Thyroid gland (tissue), 4 donors: Measurements from ENCODE around the gene LZTS3. TPM values are rescaled to one million over a fixed set of nuclear protein-coding genes. Genes with fewer than 3 reads are reported as not detected.

Experiments
- DNase-seq, 2 donors: peaks; one replicate each; pipeline ENCODE4 v3.0.0-alpha.2; 2019
- H3K27ac ChIP-seq, 3 donors: fragments of 200-600 bp; sonication (generic); 1 replicate in 2 of 3; 2 replicates in 1 of 3; pipeline ENCODE4 v1.5.1; 2016 to 2019; ENCODE audit warnings: mild to moderate bottlenecking in 1 of 3, moderate library complexity in 1 of 3
- H3K27me3 ChIP-seq: fragments of 200-600 bp; sonication (generic); one replicate; pipeline ENCODE4 v1.5.1; 2019
- H3K36me3 ChIP-seq, 2 donors: fragments of 200-600 bp; sonication (generic); one replicate each; pipeline ENCODE4 v1.5.1; 2016 to 2019
- H3K4me1 ChIP-seq, 2 donors: fragments of 200-600 bp; sonication (generic); one replicate each; pipeline ENCODE4 v1.5.1; 2017 to 2019
- H3K4me3 ChIP-seq, 3 donors: fragments of 200-600 bp; sonication (generic); replicated peaks in 1 of 3; 1 replicate in 2 of 3; 2 replicates in 1 of 3; pipeline ENCODE4 v1.5.1; 2016; ENCODE audit warnings: mild to moderate bottlenecking in 1 of 3
- H3K9me3 ChIP-seq: fragments of 200-600 bp; sonication (generic); one replicate; pipeline ENCODE4 v1.5.1; 2017
- POLR2A ChIP-seq, 2 donors: fragments of 450-650 bp; IDR thresholded peaks; one replicate each; pipeline ENCODE4 v1.6.1; 2017; ENCODE audit warnings: antibody characterized with exemption in 2 of 2, mild to moderate bottlenecking in 2 of 2, moderate library complexity in 1 of 2
- WGBS, 2 donors: methylation state at CpG; one replicate each; pipeline ENCODE4 v1.1.5; 2017; 5-methylcytosine and 5-hydroxymethylcytosine counted together
- intact Hi-C: fragments of 100-400 bp; cut with DNase I; formaldehyde crosslinking; loops from one replicate; pipeline ENCODE4 v1.15.1; 2023
- total RNA-seq, 4 donors: library from RNA; depleted of rRNA; stranded (reverse); fragments of >200 nt; gene quantifications; one replicate each; pipeline ENCODE4 v1.2.3, GENCODE V29; 2016
- TF ChIP-seq, protein P1 (sequence below), 6 experiments: fragments of 200-600 bp in 3 of 6; fragments of 450-650 bp in 3 of 6; sonication (generic) in 3 of 6; IDR thresholded peaks; one replicate each; pipeline ENCODE4 v1.5.1; 2016 to 2019; ENCODE audit warnings: antibody characterized with exemption in 6 of 6, mild to moderate bottlenecking in 2 of 6, inconsistent platforms in 1 of 6, moderate library complexity in 1 of 6

Gene LZTS3
- total RNA-seq, 4 donors from 2014 or later, result 27.7 to 39.1 (median 35.1) TPM

DNA sequence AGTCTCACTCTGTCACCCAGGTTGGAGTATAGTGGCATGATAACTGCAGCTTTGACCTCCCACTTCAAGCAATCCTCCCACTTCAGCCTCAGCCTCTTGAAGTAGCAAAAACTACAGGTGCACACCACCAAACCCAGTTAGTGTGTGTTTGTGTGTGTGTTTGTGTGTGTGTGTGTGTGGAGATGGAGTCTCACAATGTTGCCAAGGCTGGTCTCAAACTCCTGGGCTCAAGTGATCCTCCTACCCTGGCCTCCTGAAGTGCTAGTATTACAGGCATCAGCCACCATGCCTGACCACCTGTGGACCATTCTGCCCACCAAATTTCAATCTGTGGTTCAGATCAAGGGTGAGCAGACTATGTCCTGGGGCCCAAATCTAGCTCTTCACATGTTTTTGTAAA, 22.4 kb downstream of the LZTS3 start:
- peaks cover 17 to 20% of the 10 kb centered on the region in 2 donors for H3K36me3 ChIP-seq
- TF ChIP-seq, protein P1, sequence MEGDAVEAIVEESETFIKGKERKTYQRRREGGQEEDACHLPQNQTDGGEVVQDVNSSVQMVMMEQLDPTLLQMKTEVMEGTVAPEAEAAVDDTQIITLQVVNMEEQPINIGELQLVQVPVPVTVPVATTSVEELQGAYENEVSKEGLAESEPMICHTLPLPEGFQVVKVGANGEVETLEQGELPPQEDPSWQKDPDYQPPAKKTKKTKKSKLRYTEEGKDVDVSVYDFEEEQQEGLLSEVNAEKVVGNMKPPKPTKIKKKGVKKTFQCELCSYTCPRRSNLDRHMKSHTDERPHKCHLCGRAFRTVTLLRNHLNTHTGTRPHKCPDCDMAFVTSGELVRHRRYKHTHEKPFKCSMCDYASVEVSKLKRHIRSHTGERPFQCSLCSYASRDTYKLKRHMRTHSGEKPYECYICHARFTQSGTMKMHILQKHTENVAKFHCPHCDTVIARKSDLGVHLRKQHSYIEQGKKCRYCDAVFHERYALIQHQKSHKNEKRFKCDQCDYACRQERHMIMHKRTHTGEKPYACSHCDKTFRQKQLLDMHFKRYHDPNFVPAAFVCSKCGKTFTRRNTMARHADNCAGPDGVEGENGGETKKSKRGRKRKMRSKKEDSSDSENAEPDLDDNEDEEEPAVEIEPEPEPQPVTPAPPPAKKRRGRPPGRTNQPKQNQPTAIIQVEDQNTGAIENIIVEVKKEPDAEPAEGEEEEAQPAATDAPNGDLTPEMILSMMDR (IDR thresholded peaks at IDR 0.05), result no peak
- no peak for TF ChIP-seq POLR2A (IDR thresholded peaks at IDR 0.05)
- no peaks in the 10 kb centered on the region for H3K9me3 ChIP-seq
- DNase-seq, result no peak
- no peaks in the 10 kb centered on the region for H3K4me1 ChIP-seq
- intact Hi-C loops, result no loop called here
- no peak overlapping the region for H3K4me3 ChIP-seq
- no peaks in the 10 kb centered on the region for H3K27me3 ChIP-seq
- no peak overlapping the region for H3K27ac ChIP-seq

DNA sequence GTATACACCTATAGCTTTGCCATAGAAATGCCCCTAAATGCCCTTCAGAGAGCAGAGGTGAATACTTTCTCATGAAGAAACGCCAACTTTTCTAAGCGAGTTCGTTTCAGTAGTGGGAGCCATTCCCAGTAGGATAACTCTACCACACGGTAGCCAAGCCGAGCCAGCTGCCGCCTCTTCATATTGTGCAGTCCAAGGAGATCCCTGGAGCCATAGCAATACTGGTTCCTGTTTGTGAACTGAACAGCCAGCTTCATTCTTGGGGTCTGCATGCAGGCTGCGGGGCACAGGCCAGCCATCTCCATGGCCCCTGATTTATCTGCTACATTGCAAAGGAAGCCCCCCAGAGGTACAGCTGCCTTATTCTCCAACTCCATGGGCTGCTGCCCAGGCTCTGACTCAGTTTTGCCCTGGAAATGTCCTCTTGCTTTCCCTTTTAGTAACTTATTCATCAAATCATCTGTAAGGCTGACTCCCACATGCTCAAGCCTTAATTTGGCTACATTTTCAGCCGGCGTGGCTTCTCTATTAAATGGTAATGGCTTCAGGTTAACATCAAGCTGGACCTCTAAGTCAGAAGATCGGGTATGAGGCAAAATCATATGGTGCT, 26.5 kb downstream of the LZTS3 start:
- no peaks in the 10 kb centered on the region for H3K27me3 ChIP-seq
- intact Hi-C loops, result no loop called here
- no peak overlapping the region for H3K27ac ChIP-seq
- WGBS, 2 donors, result 82 to 87% methylated on average over 10 of the region's 10 CpGs
- no peaks in the 10 kb centered on the region for H3K4me1 ChIP-seq
- no peak for TF ChIP-seq POLR2A (IDR thresholded peaks at IDR 0.05)
- TF ChIP-seq, protein P1 (IDR thresholded peaks at IDR 0.05), result no peak
- DNase-seq, result no peak
- H3K9me3 ChIP-seq, result no peaks in the 10 kb centered on the region
- no peak overlapping the region for H3K4me3 ChIP-seq
- peaks cover 17 to 20% of the 10 kb centered on the region in 2 donors for H3K36me3 ChIP-seq

- Histone ChIP-seq H3K27ac (no peak overlapping the region), H3K9me3 (no peaks in the 10 kb centered on the region), H3K27me3 (no peaks in the 10 kb centered on the region), H3K36me3 (peaks cover 0 to 1% of the 10 kb centered on the region in 2 donors), H3K4me1 (no peaks in the 10 kb centered on the region), H3K4me3 (no peak overlapping the region)
- TF ChIP-seq, protein P1 (IDR thresholded peaks at IDR 0.05), result no peak
- TF ChIP-seq POLR2A (IDR thresholded peaks at IDR 0.05), result no peak
- 100% methylated on average over 3 of the region's 3 CpGs for WGBS, 2 donors
- no peak for DNase-seq
- intact Hi-C loops, result no loop called here
Measured at GRCh38 chr20:3141757-3142156, 31.6 kb downstream of the LZTS3 start.

DNA sequence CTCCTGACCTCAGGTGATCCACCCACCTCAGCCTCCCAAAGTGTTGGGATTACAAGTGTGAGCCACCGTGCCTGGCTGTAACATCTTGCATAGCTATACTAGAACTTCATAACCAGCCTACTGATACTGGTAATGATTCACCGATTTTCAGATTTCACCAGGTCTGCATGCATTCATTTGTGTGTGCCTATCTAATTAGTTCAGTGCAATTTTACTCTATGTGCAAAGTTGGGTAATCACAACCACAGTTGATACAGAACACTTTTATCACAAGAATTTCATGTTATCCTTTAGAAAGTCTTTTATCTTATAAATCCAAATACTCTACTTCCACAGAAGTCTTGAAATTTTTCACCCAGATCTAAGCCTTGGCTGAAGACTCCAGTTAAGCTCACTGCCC, 35.9 kb downstream of the LZTS3 start:
- intact Hi-C loops, result no loop called here
- no peaks in the 10 kb centered on the region for H3K36me3 ChIP-seq
- no peak overlapping the region for H3K27ac ChIP-seq
- no peaks in the 10 kb centered on the region for H3K4me1 ChIP-seq
- no peak overlapping the region for H3K4me3 ChIP-seq
- no peak for DNase-seq
- 98 to 100% methylated on average over 2 of the region's 2 CpGs for WGBS, 2 donors
- H3K27me3 ChIP-seq, result no peaks in the 10 kb centered on the region
- H3K9me3 ChIP-seq, result no peaks in the 10 kb centered on the region
- TF ChIP-seq POLR2A (IDR thresholded peaks at IDR 0.05), result no peak
- TF ChIP-seq, protein P1 (IDR thresholded peaks at IDR 0.05), result no peak

- DNase-seq, result no peak
- intact Hi-C loops, result no loop called here
- H3K27me3 ChIP-seq, result no peaks in the 10 kb centered on the region
- H3K27ac ChIP-seq, result no peak overlapping the region
- no peaks in the 10 kb centered on the region for H3K9me3 ChIP-seq
- no peaks in the 10 kb centered on the region for H3K4me1 ChIP-seq
- no peaks in the 10 kb centered on the region for H3K36me3 ChIP-seq
- no peak overlapping the region for H3K4me3 ChIP-seq
- 95% methylated on average over 5 of the region's 5 CpGs for WGBS, 2 donors
- TF ChIP-seq, protein P1 (IDR thresholded peaks at IDR 0.05), result no peak
- TF ChIP-seq POLR2A (IDR thresholded peaks at IDR 0.05), result no peak
Measured at GRCh38 chr20:3135507-3136070, 37.8 kb downstream of the LZTS3 start.
